ENCODE data around the gene DNAH9.
A peak's percentile ranks its signal among the peaks of the same experiment; 100 is the strongest.
"Not testable (repeated sequence)": the region's sequence is repeated elsewhere in the genome, so short reads cannot be mapped to it uniquely, and the experiment has no call there.

The DNAH9 gene

DNA sequence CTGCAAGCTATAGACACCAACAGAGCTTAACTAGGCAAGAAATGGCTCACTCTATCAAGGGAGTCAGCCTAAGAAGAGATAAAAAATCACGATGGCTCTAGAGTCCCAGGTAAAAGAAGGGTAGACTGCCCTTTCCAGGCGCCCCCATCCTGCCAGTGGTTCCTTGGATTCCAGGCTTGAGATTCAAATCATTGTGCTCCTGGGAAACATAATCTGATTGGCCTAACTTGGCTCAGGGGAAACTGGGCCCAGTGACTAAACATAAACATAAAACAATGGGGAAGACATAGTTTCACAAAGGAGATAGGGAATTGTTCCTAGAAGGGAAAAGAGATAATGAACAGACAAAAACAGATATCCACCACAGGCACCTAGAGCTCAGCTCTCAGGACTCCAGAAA is 342.6 kb downstream of the DNAH9 start:
- Histone ChIP-seq H3K9ac (ENCODE audit: low read length in 5 of 5) (no peak overlapping the region), H3K4me3 (ENCODE audit: low read depth in 1 of 5, low read length in 5 of 5) (no peak overlapping the region), H3K9me3 (ENCODE audit: control insufficient read depth in 5 of 5, low read length in 5 of 5) (no peaks in the 10 kb centered on the region), H3K4me1 (ENCODE audit: control insufficient read depth in 5 of 5, insufficient read depth in 5 of 5, low read length in 5 of 5) (no peaks in the 10 kb centered on the region), H3K27me3 (ENCODE audit: control insufficient read depth in 5 of 5, insufficient read depth in 4 of 5, low read length in 5 of 5) (peaks cover 0 to 4% (median 0%) of the 10 kb centered on the region in 5 donors), H3K36me3 (ENCODE audit: control insufficient read depth in 5 of 5, insufficient read depth in 5 of 5, low read length in 5 of 5) (peaks cover 0 to 3% (median 0%) of the 10 kb centered on the region in 5 donors), H3K27ac (ENCODE audit: low read depth, low read length) (no peak overlapping the region)

GRCh38 chr17:11943086-11943485 is 344.8 kb downstream of the DNAH9 start:
- H3K27ac ChIP-seq (ENCODE audit: low read depth, low read length); H3K4me3 ChIP-seq (ENCODE audit: low read depth in 1 of 5, low read length in 5 of 5); H3K36me3 ChIP-seq (ENCODE audit: control insufficient read depth in 5 of 5, insufficient read depth in 5 of 5, low read length in 5 of 5); H3K4me1 ChIP-seq (ENCODE audit: control insufficient read depth in 5 of 5, insufficient read depth in 5 of 5, low read length in 5 of 5); H3K9me3 ChIP-seq (ENCODE audit: control insufficient read depth in 5 of 5, low read length in 5 of 5); H3K9ac ChIP-seq (ENCODE audit: low read length in 5 of 5); H3K27me3 ChIP-seq (ENCODE audit: control insufficient read depth in 5 of 5, insufficient read depth in 4 of 5, low read length in 5 of 5): not testable (repeated sequence)

- peaks cover 0 to 4% (median 0%) of the 10 kb centered on the region in 5 donors for H3K4me1 ChIP-seq (ENCODE audit: control insufficient read depth in 5 of 5, insufficient read depth in 5 of 5, low read length in 5 of 5)
- peaks cover 0 to 3% (median 0%) of the 10 kb centered on the region in 5 donors for H3K36me3 ChIP-seq (ENCODE audit: control insufficient read depth in 5 of 5, insufficient read depth in 5 of 5, low read length in 5 of 5)
- no peaks in the 10 kb centered on the region for H3K9me3 ChIP-seq (ENCODE audit: control insufficient read depth in 5 of 5, low read length in 5 of 5)
- H3K27me3 ChIP-seq (ENCODE audit: control insufficient read depth in 5 of 5, insufficient read depth in 4 of 5, low read length in 5 of 5): no peaks in the 10 kb centered on the region
- H3K4me3 ChIP-seq (ENCODE audit: low read depth in 1 of 5, low read length in 5 of 5): no peak overlapping the region
- no peak overlapping the region for H3K27ac ChIP-seq (ENCODE audit: low read depth, low read length)
- no peak overlapping the region for H3K9ac ChIP-seq (ENCODE audit: low read length in 5 of 5)
Observed at GRCh38 chr17:11943759-11944347, 345.6 kb downstream of the DNAH9 start.

DNA sequence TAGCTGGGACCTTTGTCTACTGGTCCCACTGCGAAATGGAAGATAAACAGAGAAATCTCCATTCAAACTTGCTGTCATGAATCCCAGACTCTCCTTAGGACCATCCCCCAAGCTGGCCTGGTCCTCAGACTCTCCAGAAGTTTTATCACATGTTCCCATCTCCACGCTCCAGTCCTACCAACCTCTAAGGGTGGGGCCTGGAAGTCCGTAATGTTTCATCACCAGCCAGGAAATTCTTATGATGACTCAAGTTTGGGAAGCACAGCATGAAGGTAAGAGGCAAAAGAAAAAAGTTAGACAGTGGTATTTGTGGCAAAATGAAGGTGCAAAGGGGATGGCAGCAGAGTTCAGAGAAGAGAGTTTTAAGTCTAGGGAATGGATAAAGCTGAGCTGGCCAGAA is 346.3 kb downstream of the DNAH9 start:
- Histone ChIP-seq H3K36me3 (ENCODE audit: control insufficient read depth in 5 of 5, insufficient read depth in 5 of 5, low read length in 5 of 5) (peaks cover 0 to 3% (median 0%) of the 10 kb centered on the region in 5 donors), H3K27ac (ENCODE audit: low read depth, low read length) (no peak overlapping the region), H3K9ac (ENCODE audit: low read length in 5 of 5) (no peak overlapping the region), H3K27me3 (ENCODE audit: control insufficient read depth in 5 of 5, insufficient read depth in 4 of 5, low read length in 5 of 5) (no peaks in the 10 kb centered on the region), H3K4me3 (ENCODE audit: low read depth in 1 of 5, low read length in 5 of 5) (no peak overlapping the region), H3K9me3 (ENCODE audit: control insufficient read depth in 5 of 5, low read length in 5 of 5) (no peaks in the 10 kb centered on the region), H3K4me1 (ENCODE audit: control insufficient read depth in 5 of 5, insufficient read depth in 5 of 5, low read length in 5 of 5) (peaks cover 0 to 4% (median 0%) of the 10 kb centered on the region in 5 donors)

DNA sequence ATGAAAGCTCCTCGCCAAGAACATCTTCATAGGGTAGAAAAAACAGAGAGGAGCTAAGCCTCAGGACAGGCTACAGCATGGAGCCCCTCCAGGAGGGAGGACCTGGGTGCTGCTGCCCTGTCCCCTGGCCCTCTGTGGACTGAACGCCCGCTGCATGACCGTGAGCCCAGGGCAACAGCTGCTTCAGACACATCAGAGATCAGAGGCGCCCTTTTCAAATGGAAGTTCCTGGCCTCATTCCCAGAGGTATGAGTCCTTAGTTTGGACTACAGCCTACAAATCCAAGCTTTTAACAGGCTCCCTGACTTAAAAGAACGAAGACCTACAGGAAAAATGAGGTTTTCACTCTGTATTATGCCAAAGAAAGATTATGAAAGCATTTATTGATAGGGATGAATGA is 350.5 kb downstream of the DNAH9 start:
- H3K9me3 ChIP-seq (ENCODE audit: control insufficient read depth in 5 of 5, low read length in 5 of 5): peaks cover 4 to 14% (median 12%) of the 10 kb centered on the region in 5 donors
- peaks cover 0 to 4% (median 0%) of the 10 kb centered on the region in 5 donors for H3K4me1 ChIP-seq (ENCODE audit: control insufficient read depth in 5 of 5, insufficient read depth in 5 of 5, low read length in 5 of 5)
- peaks cover 0 to 8% (median 3%) of the 10 kb centered on the region in 5 donors for H3K36me3 ChIP-seq (ENCODE audit: control insufficient read depth in 5 of 5, insufficient read depth in 5 of 5, low read length in 5 of 5)
- no peak overlapping the region for H3K27ac ChIP-seq (ENCODE audit: low read depth, low read length)
- no peak overlapping the region for H3K4me3 ChIP-seq (ENCODE audit: low read depth in 1 of 5, low read length in 5 of 5)
- H3K27me3 ChIP-seq (ENCODE audit: control insufficient read depth in 5 of 5, insufficient read depth in 4 of 5, low read length in 5 of 5): no peaks in the 10 kb centered on the region
- H3K9ac ChIP-seq (ENCODE audit: low read length in 5 of 5): no peak overlapping the region

GRCh38 chr17:11949571-11949970 is 351.3 kb downstream of the DNAH9 start:
- H3K9ac ChIP-seq (ENCODE audit: low read length in 5 of 5); H3K4me3 ChIP-seq (ENCODE audit: low read depth in 1 of 5, low read length in 5 of 5); H3K27ac ChIP-seq (ENCODE audit: low read depth, low read length); H3K4me1 ChIP-seq (ENCODE audit: control insufficient read depth in 5 of 5, insufficient read depth in 5 of 5, low read length in 5 of 5); H3K27me3 ChIP-seq (ENCODE audit: control insufficient read depth in 5 of 5, insufficient read depth in 4 of 5, low read length in 5 of 5); H3K36me3 ChIP-seq (ENCODE audit: control insufficient read depth in 5 of 5, insufficient read depth in 5 of 5, low read length in 5 of 5): not testable (repeated sequence)
- peaks cover 4 to 20% (median 15%) of the 10 kb centered on the region in 5 donors for H3K9me3 ChIP-seq (ENCODE audit: control insufficient read depth in 5 of 5, low read length in 5 of 5)

GRCh38 chr17:11950771-11951519 is 352.7 kb downstream of the DNAH9 start:
- Histone ChIP-seq H3K4me3 (ENCODE audit: low read depth in 1 of 5, low read length in 5 of 5) (no peak overlapping the region), H3K9me3 (ENCODE audit: control insufficient read depth in 5 of 5, low read length in 5 of 5) (peaks cover 4 to 25% (median 19%) of the 10 kb centered on the region in 5 donors), H3K27me3 (ENCODE audit: control insufficient read depth in 5 of 5, insufficient read depth in 4 of 5, low read length in 5 of 5) (no peaks in the 10 kb centered on the region), H3K4me1 (ENCODE audit: control insufficient read depth in 5 of 5, insufficient read depth in 5 of 5, low read length in 5 of 5) (peaks cover 0 to 4% (median 0%) of the 10 kb centered on the region in 5 donors), H3K36me3 (ENCODE audit: control insufficient read depth in 5 of 5, insufficient read depth in 5 of 5, low read length in 5 of 5) (peaks cover 0 to 8% (median 3%) of the 10 kb centered on the region in 5 donors), H3K9ac (ENCODE audit: low read length in 5 of 5) (no peak overlapping the region), H3K27ac (ENCODE audit: low read depth, low read length) (no peak overlapping the region)

GRCh38 chr17:11952610-11953009 is 354.3 kb downstream of the DNAH9 start:
- no peaks in the 10 kb centered on the region for H3K27me3 ChIP-seq (ENCODE audit: control insufficient read depth in 5 of 5, insufficient read depth in 4 of 5, low read length in 5 of 5)
- H3K9ac ChIP-seq (ENCODE audit: low read length in 5 of 5): no peak overlapping the region
- H3K4me1 ChIP-seq (ENCODE audit: control insufficient read depth in 5 of 5, insufficient read depth in 5 of 5, low read length in 5 of 5): peaks cover 0 to 4% (median 0%) of the 10 kb centered on the region in 5 donors

DNA sequence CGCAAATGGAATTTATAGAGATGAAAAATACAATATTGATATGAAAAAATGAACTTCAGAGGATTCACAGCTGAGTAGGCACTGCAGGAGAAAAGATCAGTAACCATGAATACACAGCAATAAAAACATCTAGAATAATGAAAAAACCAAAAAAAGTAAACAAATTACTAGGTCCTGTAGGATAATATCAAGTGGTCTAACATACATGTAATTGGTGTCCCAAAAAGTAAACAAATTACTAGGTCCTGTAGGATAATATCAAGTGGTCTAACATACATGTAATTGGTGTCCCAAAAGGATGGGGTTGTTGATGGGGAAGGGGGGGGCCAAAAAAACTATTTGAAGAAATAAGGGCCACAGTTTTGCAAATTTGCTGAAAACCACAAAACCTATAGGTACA is 355.7 kb downstream of the DNAH9 start:
- Histone ChIP-seq H3K27me3 (ENCODE audit: control insufficient read depth in 5 of 5, insufficient read depth in 4 of 5, low read length in 5 of 5) (no peaks in the 10 kb centered on the region), H3K36me3 (ENCODE audit: control insufficient read depth in 5 of 5, insufficient read depth in 5 of 5, low read length in 5 of 5) (peaks cover 0 to 14% (median 12%) of the 10 kb centered on the region in 5 donors), H3K9me3 (ENCODE audit: control insufficient read depth in 5 of 5, low read length in 5 of 5) (peaks cover 4 to 25% (median 19%) of the 10 kb centered on the region in 5 donors), H3K4me3 (ENCODE audit: low read depth in 1 of 5, low read length in 5 of 5) (no peak overlapping the region), H3K27ac (ENCODE audit: low read depth, low read length) (no peak overlapping the region), H3K9ac (ENCODE audit: low read length in 5 of 5) (no peak overlapping the region), H3K4me1 (ENCODE audit: control insufficient read depth in 5 of 5, insufficient read depth in 5 of 5, low read length in 5 of 5) (no peaks in the 10 kb centered on the region)

More at GRCh38 chr17:11952610-11953009, 354.3 kb downstream of the DNAH9 start:
- H3K27ac ChIP-seq (ENCODE audit: low read depth, low read length): no peak overlapping the region
- H3K9me3 ChIP-seq (ENCODE audit: control insufficient read depth in 5 of 5, low read length in 5 of 5): peaks cover 4 to 25% (median 19%) of the 10 kb centered on the region in 5 donors
- peaks cover 0 to 8% (median 5%) of the 10 kb centered on the region in 5 donors for H3K36me3 ChIP-seq (ENCODE audit: control insufficient read depth in 5 of 5, insufficient read depth in 5 of 5, low read length in 5 of 5)
- H3K4me3 ChIP-seq (ENCODE audit: low read depth in 1 of 5, low read length in 5 of 5): peak overlapping the region in 1 of 5 donors; percentile 0

DNA sequence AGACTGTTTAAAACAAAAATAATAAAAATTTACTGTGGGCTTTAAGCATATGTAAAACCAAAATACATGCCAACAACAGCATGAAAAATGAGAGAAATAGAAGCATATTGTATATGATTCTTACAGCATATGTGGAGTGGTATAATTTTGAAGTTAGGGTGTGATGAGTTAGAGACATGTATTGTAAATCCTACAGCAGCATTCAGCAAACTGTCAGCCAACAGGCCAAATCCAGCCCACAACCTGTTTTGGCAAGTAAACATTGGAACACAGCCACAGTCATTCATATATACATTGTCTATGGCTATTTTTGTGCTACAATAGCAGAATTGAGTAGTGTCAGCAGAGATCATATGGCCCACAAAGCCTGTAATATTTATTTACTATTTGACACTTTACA is 356.7 kb downstream of the DNAH9 start:
- no peaks in the 10 kb centered on the region for H3K27me3 ChIP-seq (ENCODE audit: control insufficient read depth in 5 of 5, insufficient read depth in 4 of 5, low read length in 5 of 5)
- no peak overlapping the region for H3K4me3 ChIP-seq (ENCODE audit: low read depth in 1 of 5, low read length in 5 of 5)
- H3K9ac ChIP-seq (ENCODE audit: low read length in 5 of 5): no peak overlapping the region
- peaks cover 0 to 14% (median 12%) of the 10 kb centered on the region in 5 donors for H3K36me3 ChIP-seq (ENCODE audit: control insufficient read depth in 5 of 5, insufficient read depth in 5 of 5, low read length in 5 of 5)
- H3K9me3 ChIP-seq (ENCODE audit: control insufficient read depth in 5 of 5, low read length in 5 of 5): peaks cover 4 to 25% (median 19%) of the 10 kb centered on the region in 5 donors
- no peaks in the 10 kb centered on the region for H3K4me1 ChIP-seq (ENCODE audit: control insufficient read depth in 5 of 5, insufficient read depth in 5 of 5, low read length in 5 of 5)
- no peak overlapping the region for H3K27ac ChIP-seq (ENCODE audit: low read depth, low read length)
